HG03280 (cell line): ENCODE measurements around the gene USP33.
"Not testable (repeated sequence)": the region's sequence is repeated elsewhere in the genome, so short reads cannot be mapped to it uniquely, and the experiment has no call there.

ENCODE experiments used
- ATAC-seq: cut with Tn5 transposase; IDR thresholded peaks from one replicate; pipeline ENCODE4 v1.9.1; 2021; ENCODE audit warnings: mild to moderate bottlenecking, moderate library complexity; ENCODE audit not compliant: unreplicated experiment

The USP33 gene

GRCh38 chr1:77673716-77674355 is 85.8 kb downstream of the USP33 start:
- no peak for ATAC-seq

DNA sequence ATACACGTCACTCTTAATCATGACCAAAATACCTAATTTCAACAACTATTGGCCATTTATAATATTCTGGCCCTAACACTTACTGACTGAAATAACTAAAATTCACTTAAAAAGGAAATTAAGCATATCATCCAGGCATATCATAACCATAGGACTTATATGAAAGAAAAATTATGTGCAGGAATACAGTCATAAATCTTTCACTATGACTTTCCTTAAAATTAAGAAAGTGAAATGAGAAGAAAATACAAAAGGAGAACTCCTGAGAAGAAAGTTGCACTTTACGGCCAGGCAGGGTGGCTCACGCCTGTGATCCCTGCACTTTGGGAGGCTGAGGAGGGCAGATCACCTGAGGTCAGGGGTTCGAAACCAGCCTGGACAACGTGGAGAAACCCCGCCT is 86.6 kb downstream of the USP33 start:
- ATAC-seq = no peak

DNA sequence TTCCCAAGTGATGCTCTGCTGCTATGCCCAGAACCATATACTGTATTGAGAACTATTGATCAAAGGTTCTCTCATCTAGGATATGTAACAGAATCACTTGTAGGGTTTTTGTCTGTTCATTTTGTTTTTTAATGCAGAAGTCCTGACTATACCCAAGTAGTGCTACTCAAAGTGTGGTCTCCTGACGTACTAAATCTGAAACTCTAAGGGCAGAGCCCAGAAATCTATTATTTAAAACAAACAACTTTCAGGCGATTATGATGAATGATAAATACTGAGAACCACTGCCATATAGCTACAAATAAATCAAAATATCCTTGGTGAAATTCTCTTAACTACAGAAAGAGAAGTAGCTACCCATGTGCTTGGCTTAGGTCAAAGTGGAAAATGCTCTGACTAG is 87.3 kb downstream of the USP33 start:
- no peak for ATAC-seq

GRCh38 chr1:77671836-77672235 is 87.8 kb downstream of the USP33 start:
- no peak for ATAC-seq

GRCh38 chr1:77670330-77670729 is 89.3 kb downstream of the USP33 start:
- no peak for ATAC-seq

DNA sequence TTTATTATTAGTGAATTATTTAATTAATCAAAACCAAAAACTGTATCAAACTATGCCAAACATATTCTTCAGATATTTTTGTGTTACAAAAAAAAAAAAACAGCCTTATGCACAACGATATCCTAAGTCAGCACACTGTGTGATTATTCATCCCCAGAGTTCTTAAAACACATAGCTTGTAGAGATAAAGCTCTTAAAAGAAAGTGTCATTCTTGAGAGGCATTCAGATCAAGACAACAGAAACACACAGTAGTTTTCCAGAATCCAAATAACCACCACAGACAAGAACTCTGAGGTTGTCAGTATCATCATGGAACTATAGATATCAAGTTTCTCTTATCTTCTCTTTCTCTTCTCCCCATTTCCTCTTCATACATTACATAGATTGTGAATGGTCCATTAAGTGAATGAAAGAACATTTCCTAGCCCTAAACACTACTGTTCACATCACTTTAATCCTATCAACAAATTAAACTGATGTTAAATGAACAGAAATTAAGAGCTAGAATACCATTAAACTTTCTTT is 90.7 kb downstream of the USP33 start:
- no peak for ATAC-seq

- ATAC-seq = no peak
These were observed 94.6 kb downstream of the USP33 start for GRCh38 chr1:77664939-77665516.

DNA sequence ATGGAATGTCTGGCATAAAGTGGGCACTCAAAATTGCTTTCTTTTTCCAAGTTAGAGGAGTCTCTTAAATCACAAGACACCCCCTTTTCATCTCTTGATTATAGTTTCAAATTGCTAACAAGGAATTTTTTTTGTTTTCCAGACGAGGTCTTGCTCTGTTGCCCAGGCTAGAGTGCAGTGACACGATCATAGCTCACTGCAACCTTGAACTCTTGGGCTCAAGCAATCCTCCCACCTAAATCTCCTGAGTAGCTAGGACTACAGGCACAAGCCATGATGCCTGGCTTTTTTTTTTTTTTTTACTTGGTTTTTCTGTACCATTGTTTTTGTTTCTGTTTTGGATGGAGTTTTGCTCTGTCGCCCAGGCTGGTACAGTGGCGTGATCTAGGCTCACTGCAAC is 98.0 kb downstream of the USP33 start:
- ATAC-seq = no peak

DNA sequence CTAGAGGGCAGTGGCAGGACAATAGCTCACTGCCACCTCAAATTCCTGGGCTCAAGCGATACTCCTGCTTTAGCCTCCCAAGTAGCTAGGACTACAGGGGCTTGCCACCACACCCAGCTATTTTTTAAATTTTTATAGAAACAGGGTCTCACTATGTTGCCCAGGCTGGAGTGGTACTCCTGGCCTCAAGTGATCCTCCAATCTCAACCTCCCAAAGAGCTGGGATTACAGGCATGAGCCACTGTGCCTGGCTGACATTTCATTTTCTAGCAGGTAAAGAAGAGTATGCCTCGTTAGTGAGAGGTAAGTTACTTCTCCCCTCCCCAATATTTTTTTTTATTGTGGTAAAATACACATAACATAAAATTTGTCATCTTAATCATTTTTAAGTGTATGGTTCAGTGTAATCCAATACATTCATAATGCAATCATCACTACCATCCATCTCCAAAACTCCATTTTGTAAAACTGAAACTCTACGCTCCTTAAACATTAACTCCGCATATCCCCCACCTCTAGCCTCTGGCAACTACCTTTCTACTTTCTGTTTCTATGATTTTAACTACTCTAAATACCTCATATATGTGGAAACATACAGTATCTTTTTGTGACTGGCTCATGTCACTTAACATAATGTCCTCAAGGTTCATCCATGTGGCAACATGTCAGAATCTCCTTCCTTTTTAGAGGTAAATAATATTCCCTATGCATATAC is 99.6 kb downstream of the USP33 start:
- no peak for ATAC-seq

DNA sequence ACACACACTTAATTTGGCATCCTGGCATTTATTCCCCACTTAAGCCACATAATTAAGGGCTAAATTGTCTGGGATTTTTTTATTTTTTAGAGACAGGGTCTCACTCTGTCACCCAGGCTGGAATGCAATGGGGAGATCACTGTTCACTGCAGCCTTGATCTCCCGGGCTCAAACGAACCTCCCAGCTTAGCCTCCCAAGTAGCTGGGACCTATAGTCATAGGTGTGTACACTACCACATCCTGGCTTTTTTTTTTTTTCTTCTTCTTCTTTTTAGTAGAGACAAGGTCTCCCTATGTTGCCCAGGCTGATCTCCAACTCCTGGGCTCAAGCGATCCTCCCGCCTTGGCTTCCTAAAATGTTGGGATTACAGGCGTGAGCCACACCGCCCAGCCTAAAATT is 101.4 kb downstream of the USP33 start:
- ATAC-seq = no peak

- ATAC-seq = no peak
These were observed 104.1 kb downstream of the USP33 start for GRCh38 chr1:77655431-77655974.

- no peak for ATAC-seq
These were observed 106.6 kb downstream of the USP33 start for GRCh38 chr1:77652970-77653516.

GRCh38 chr1:77652268-77652667 is 107.4 kb downstream of the USP33 start:
- ATAC-seq = no peak

- ATAC-seq = no peak
These were observed 110.5 kb downstream of the USP33 start for GRCh38 chr1:77649127-77649526.

DNA sequence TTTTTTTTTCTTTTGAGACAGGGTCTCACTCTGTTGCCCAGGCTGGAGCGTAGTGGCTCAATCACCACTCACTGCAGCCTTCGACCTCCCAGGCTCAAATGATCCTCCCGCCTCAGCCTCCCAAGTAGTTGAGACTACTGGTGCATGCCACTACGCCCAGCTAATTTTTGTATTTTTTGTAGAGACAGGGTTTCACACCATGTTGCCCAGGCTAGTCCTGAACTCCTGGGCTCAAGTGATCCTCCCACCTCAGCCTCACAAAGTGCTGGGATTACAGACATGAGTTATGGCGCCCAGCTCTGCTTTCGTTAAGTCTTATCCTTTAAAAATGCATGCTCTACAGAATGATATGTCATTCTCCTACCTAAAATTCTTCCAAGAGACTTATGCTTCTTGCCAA is 113.4 kb downstream of the USP33 start:
- not testable (repeated sequence) for ATAC-seq
